ENCODE data around the gene TFIP11.
A peak's percentile ranks its signal among the peaks of the same experiment; 100 is the strongest.

Gene TFIP11

GRCh38 chr22:26483043-26483438, 29.2 kb downstream of the TFIP11 start:
- DNase-seq (ENCODE audit: low spot score): no peak
- TF ChIP-seq, protein P1, sequence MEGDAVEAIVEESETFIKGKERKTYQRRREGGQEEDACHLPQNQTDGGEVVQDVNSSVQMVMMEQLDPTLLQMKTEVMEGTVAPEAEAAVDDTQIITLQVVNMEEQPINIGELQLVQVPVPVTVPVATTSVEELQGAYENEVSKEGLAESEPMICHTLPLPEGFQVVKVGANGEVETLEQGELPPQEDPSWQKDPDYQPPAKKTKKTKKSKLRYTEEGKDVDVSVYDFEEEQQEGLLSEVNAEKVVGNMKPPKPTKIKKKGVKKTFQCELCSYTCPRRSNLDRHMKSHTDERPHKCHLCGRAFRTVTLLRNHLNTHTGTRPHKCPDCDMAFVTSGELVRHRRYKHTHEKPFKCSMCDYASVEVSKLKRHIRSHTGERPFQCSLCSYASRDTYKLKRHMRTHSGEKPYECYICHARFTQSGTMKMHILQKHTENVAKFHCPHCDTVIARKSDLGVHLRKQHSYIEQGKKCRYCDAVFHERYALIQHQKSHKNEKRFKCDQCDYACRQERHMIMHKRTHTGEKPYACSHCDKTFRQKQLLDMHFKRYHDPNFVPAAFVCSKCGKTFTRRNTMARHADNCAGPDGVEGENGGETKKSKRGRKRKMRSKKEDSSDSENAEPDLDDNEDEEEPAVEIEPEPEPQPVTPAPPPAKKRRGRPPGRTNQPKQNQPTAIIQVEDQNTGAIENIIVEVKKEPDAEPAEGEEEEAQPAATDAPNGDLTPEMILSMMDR (IDR thresholded peaks at IDR 0.05; ENCODE audit: extremely low read depth, missing control alignments): no peak

- TF ChIP-seq, protein P1 (IDR thresholded peaks at IDR 0.05; ENCODE audit: extremely low read depth, missing control alignments): no peak
- no peak for DNase-seq (ENCODE audit: low spot score)
Observed at GRCh38 chr22:26482161-26482560, 30.1 kb downstream of the TFIP11 start.

GRCh38 chr22:26481694-26482093, 30.6 kb downstream of the TFIP11 start:
- peak; percentile 40 for DNase-seq (ENCODE audit: low spot score)
- TF ChIP-seq, protein P1 (IDR thresholded peaks at IDR 0.05; ENCODE audit: extremely low read depth, missing control alignments): no peak

DNA sequence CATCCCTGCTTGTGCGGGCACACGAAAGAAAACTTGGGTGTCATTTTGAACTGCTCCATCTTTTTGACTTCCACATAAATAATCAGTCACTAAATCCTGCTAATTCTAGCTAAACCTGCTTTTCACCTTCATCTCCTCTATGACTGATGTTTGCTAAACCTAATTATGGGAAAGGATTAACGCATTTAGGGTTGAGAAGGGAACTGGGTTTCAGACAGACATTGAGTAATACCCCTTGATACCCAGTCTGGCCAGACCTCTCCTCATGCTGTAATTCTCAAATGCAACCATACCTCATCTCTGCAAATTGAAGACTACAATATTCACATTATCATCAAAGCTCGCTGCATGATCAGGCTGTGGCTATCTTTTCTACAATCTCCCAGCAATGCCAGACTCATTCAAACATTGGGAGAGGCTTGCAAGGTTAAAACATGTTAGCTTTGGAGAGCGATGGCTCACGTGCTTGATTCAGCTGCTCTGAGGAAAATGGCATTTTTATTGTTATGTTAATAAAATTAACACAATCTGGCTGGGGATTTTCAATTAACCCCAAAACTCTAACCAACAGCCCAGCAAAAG, 31.1 kb downstream of the TFIP11 start:
- TF ChIP-seq, protein P1 (IDR thresholded peaks at IDR 0.05; ENCODE audit: extremely low read depth, missing control alignments): no peak
- no peak for DNase-seq (ENCODE audit: low spot score)

DNA sequence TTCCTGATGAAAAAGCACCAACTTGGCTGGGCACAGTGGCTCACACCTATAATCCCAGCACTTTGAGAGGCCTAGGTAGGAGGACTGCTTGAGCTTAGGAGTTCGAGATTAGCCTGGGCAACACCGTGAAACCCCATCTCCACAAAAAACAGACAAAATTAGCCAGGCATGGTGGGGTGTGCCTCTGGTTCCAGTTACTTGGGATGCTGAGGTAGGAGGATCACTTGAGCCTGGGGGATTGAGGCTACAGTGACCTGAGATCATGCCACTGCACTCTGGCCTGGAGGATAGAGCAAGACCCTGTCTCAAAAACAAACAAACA, 31.7 kb downstream of the TFIP11 start:
- TF ChIP-seq, protein P1 (IDR thresholded peaks at IDR 0.05; ENCODE audit: extremely low read depth, missing control alignments): no peak
- DNase-seq (ENCODE audit: low spot score): no peak

- DNase-seq (ENCODE audit: low spot score): no peak
- TF ChIP-seq, protein P1 (IDR thresholded peaks at IDR 0.05; ENCODE audit: extremely low read depth, missing control alignments): no peak
Observed at GRCh38 chr22:26479792-26480610, 32.3 kb downstream of the TFIP11 start.

- DNase-seq (ENCODE audit: low spot score): no peak
- TF ChIP-seq, protein P1 (IDR thresholded peaks at IDR 0.05; ENCODE audit: extremely low read depth, missing control alignments): no peak
Observed at GRCh38 chr22:26479043-26479791, 33.1 kb downstream of the TFIP11 start.

Data from GM20000 (cell line).